Measurements from ENCODE around the gene PGRMC2. TPM values are rescaled to one million over a fixed set of nuclear protein-coding genes. Genes with fewer than 3 reads are reported as not detected.
A peak's percentile ranks its signal among the peaks of the same experiment; 100 is the strongest.

PGRMC2 gene
- total RNA-seq, 4 donors from 2014 or later, result 57.3 to 74.3 (median 59.4) TPM

GRCh38 chr4:128303405-128303785, 15.8 kb upstream of the PGRMC2 start:
- 85% methylated on average over 2 of the region's 2 CpGs for WGBS
- intact Hi-C loops (cut with DNase I), result no loop called here
- no peaks in the 10 kb centered on the region for H3K27me3 ChIP-seq
- no peak overlapping the region for H3K27ac ChIP-seq (replicated peaks in 1 of 4)
- DNase-seq (ENCODE audit: extremely low spot score), result no peak
- no peak overlapping the region for H3K4me3 ChIP-seq
- no peaks in the 10 kb centered on the region for H3K9me3 ChIP-seq
- peaks cover 3 to 15% (median 8%) of the 10 kb centered on the region in 4 donors for H3K4me1 ChIP-seq
- TF ChIP-seq CTCF (IDR thresholded peaks at IDR 0.05) (no peak), POLR2A (IDR thresholded peaks at IDR 0.05; ENCODE audit: low read depth) (no peak), EP300 (IDR thresholded peaks at IDR 0.05) (no peak), POLR2AphosphoS5 (IDR thresholded peaks at IDR 0.05) (no peak)
- peaks cover 0 to 7% (median 0%) of the 10 kb centered on the region in 4 donors for H3K36me3 ChIP-seq

- WGBS, result 97% methylated on average over 2 of the region's 2 CpGs
- H3K9me3 ChIP-seq, result no peaks in the 10 kb centered on the region
- intact Hi-C loops (cut with DNase I), result no loop called here
- H3K27me3 ChIP-seq, result no peaks in the 10 kb centered on the region
- peaks cover 3 to 15% (median 8%) of the 10 kb centered on the region in 4 donors for H3K4me1 ChIP-seq
- no peak for TF ChIP-seq CTCF (IDR thresholded peaks at IDR 0.05)
- TF ChIP-seq POLR2AphosphoS5 (IDR thresholded peaks at IDR 0.05), result no peak
- TF ChIP-seq EP300 (IDR thresholded peaks at IDR 0.05), result no peak
- no peak for TF ChIP-seq POLR2A (IDR thresholded peaks at IDR 0.05; ENCODE audit: low read depth)
- no peak overlapping the region for H3K27ac ChIP-seq (replicated peaks in 1 of 4)
- H3K36me3 ChIP-seq, result peaks cover 0 to 7% (median 0%) of the 10 kb centered on the region in 4 donors
- no peak overlapping the region for H3K4me3 ChIP-seq
- no peak for DNase-seq (ENCODE audit: extremely low spot score)
Observed at GRCh38 chr4:128301979-128302378, 14.4 kb upstream of the PGRMC2 start.

GRCh38 chr4:128299848-128300247, 12.2 kb upstream of the PGRMC2 start:
- WGBS, result 30% methylated on average over 1 of the region's 1 CpG
- intact Hi-C loops (cut with DNase I), result no loop called here

GRCh38 chr4:128298852-128299251, 11.2 kb upstream of the PGRMC2 start:
- DNase-seq (ENCODE audit: extremely low spot score), result no peak
- 71% methylated on average over 2 of the region's 2 CpGs for WGBS
- H3K27ac ChIP-seq (replicated peaks in 1 of 4), result no peak overlapping the region
- TF ChIP-seq EP300 (IDR thresholded peaks at IDR 0.05) (no peak), POLR2AphosphoS5 (IDR thresholded peaks at IDR 0.05) (no peak), POLR2A (IDR thresholded peaks at IDR 0.05; ENCODE audit: low read depth) (no peak), CTCF (IDR thresholded peaks at IDR 0.05) (no peak)
- H3K36me3 ChIP-seq, result peaks cover 0 to 7% (median 0%) of the 10 kb centered on the region in 4 donors
- H3K4me3 ChIP-seq, result no peak overlapping the region
- H3K27me3 ChIP-seq, result no peaks in the 10 kb centered on the region
- H3K4me1 ChIP-seq, result peaks cover 3 to 15% (median 8%) of the 10 kb centered on the region in 4 donors
- no peaks in the 10 kb centered on the region for H3K9me3 ChIP-seq
- intact Hi-C loops (cut with DNase I), result no loop called here

More at GRCh38 chr4:128299848-128300247, 12.2 kb upstream of the PGRMC2 start:
- Histone ChIP-seq H3K27ac (replicated peaks in 1 of 4) (peak overlapping the region in 3 of 4 donors; percentile 21 to 55 (median 38)), H3K36me3 (peaks cover 0 to 7% (median 0%) of the 10 kb centered on the region in 4 donors), H3K27me3 (no peaks in the 10 kb centered on the region), H3K4me3 (no peak overlapping the region), H3K4me1 (peaks cover 3 to 15% (median 8%) of the 10 kb centered on the region in 4 donors), H3K9me3 (no peaks in the 10 kb centered on the region)
- no peak for DNase-seq (ENCODE audit: extremely low spot score)
- no peak for TF ChIP-seq POLR2AphosphoS5 (IDR thresholded peaks at IDR 0.05)
- no peak for TF ChIP-seq CTCF (IDR thresholded peaks at IDR 0.05)

GRCh38 chr4:128298146-128298758, 10.6 kb upstream of the PGRMC2 start:
- H3K36me3 ChIP-seq, result peaks cover 0 to 7% (median 0%) of the 10 kb centered on the region in 4 donors
- no peak for DNase-seq (ENCODE audit: extremely low spot score)
- no peaks in the 10 kb centered on the region for H3K9me3 ChIP-seq
- H3K4me3 ChIP-seq, result no peak overlapping the region
- intact Hi-C loops (cut with DNase I), result no loop called here
- TF ChIP-seq POLR2A (IDR thresholded peaks at IDR 0.05; ENCODE audit: low read depth) (no peak), POLR2AphosphoS5 (IDR thresholded peaks at IDR 0.05) (no peak), EP300 (IDR thresholded peaks at IDR 0.05) (no peak), CTCF (IDR thresholded peaks at IDR 0.05) (no peak)
- H3K4me1 ChIP-seq, result peaks cover 0 to 15% (median 8%) of the 10 kb centered on the region in 4 donors
- H3K27ac ChIP-seq (replicated peaks in 1 of 4), result no peak overlapping the region
- WGBS, result 91% methylated on average over 7 of the region's 7 CpGs
- no peaks in the 10 kb centered on the region for H3K27me3 ChIP-seq
